Caco-2 (cell line): ENCODE measurements around the gene PXN. TPM values are rescaled to one million over a fixed set of nuclear protein-coding genes. Genes with fewer than 3 reads are reported as not detected.

Experiments
- BruUV-seq: library from RNA; stranded (reverse); fragments of 400-500 nt; replicated peaks from 2 replicates; lab custom pipeline; 2021; lab: Mats Ljungman, UMichigan
- CTCF ChIA-PET: fragments of 300-600 bp; sonication (Branson Sonifier 250); formaldehyde crosslinking; loops from one replicate; lab custom pipeline; 2022; ENCODE audit warnings: antibody characterized with exemption; lab: Charles Lee
- POLR2A ChIA-PET: fragments of 300-600 bp; sonication (Branson Sonifier 250); formaldehyde crosslinking; loops from one replicate; lab custom pipeline; 2022; ENCODE audit warnings: antibody characterized with exemption; lab: Charles Lee
- DNase-seq, 2 experiments: peaks; one replicate each; pipeline versions ENCODE4 v3.0.0 to v3.0.0-alpha.2; 2020 to 2022
- H3K27me3 ChIP-seq: replicated peaks from 2 replicates; pipeline ENCODE4 v1.6.0; 2011; ENCODE audit warnings: low read length; ENCODE audit not compliant: control insufficient read depth, insufficient read depth
- H3K36me3 ChIP-seq: 2 replicates; pipeline ENCODE4 v1.5.1; 2011; ENCODE audit warnings: low read length; ENCODE audit not compliant: control insufficient read depth, insufficient read depth
- H3K4me1 ChIP-seq: fragments of 250-450 bp; sonication (Bioruptor Pico); 2 replicates; pipeline ENCODE4 v1.5.1; 2020; ENCODE audit warnings: mild to moderate bottlenecking
- H3K4me3 ChIP-seq: 2 replicates; pipeline ENCODE4 v1.5.1; 2011; ENCODE audit warnings: low read depth, mild to moderate bottlenecking, control low read depth, low read length
- H3K9me3 ChIP-seq: fragments of 250-450 bp; sonication (Bioruptor Pico); 2 replicates; pipeline ENCODE4 v1.5.1; 2020; ENCODE audit warnings: mild to moderate bottlenecking, moderate library complexity
- H3K27ac Mint-ChIP-seq: one replicate; pipeline ENCODE4 v1.8.0; 2022; ENCODE audit warnings: mixed read lengths; ENCODE audit not compliant: unreplicated experiment
- H3K27me3 Mint-ChIP-seq: one replicate; pipeline ENCODE4 v1.8.0; 2022; ENCODE audit warnings: mixed read lengths; ENCODE audit not compliant: insufficient read depth, unreplicated experiment
- H3K36me3 Mint-ChIP-seq: one replicate; pipeline ENCODE4 v1.8.0; 2022; ENCODE audit warnings: mild to moderate bottlenecking, mixed read lengths; ENCODE audit not compliant: insufficient read depth, unreplicated experiment
- H3K4me1 Mint-ChIP-seq: one replicate; pipeline ENCODE4 v1.8.0; 2022; ENCODE audit warnings: low read depth, mixed read lengths; ENCODE audit not compliant: unreplicated experiment
- H3K4me3 Mint-ChIP-seq: one replicate; pipeline ENCODE4 v1.8.0; 2022; ENCODE audit warnings: mild to moderate bottlenecking, moderate library complexity, mixed read lengths; ENCODE audit not compliant: unreplicated experiment
- H3K9me3 Mint-ChIP-seq: one replicate; pipeline ENCODE4 v1.8.0; 2022; ENCODE audit warnings: mixed read lengths; ENCODE audit not compliant: unreplicated experiment
- intact Hi-C: fragments of 100-400 bp; cut with micrococcal nuclease; formaldehyde crosslinking; loops from one replicate; pipeline ENCODE4 v1.10.0; 2022; ENCODE audit not compliant: unreplicated experiment
- total RNA-seq: library from RNA; stranded (reverse); gene quantifications from 2 replicates; pipeline ENCODE4 v1.2.3, GENCODE V29; 2022
- TF ChIP-seq, protein P1 (sequence below), 2 experiments: fragments of 200-600 bp in 1 of 2; IDR thresholded peaks; 1 replicate in 1 of 2; 2 replicates in 1 of 2; pipeline versions ENCODE4 v1.5.1 to v1.8.0; 2011 to 2022; ENCODE audit warnings: antibody characterized with exemption in 1 of 2, control low read depth in 1 of 2, inconsistent platforms in 1 of 2, low read depth in 1 of 2, low read length in 1 of 2, mild to moderate bottlenecking in 1 of 2, moderate library complexity in 1 of 2; ENCODE audit not compliant: insufficient read depth in 1 of 2, severe bottlenecking in 1 of 2, unreplicated experiment in 1 of 2

The PXN gene
- total RNA-seq, 1 experiment from 2014 or later, result 150 TPM

DNA sequence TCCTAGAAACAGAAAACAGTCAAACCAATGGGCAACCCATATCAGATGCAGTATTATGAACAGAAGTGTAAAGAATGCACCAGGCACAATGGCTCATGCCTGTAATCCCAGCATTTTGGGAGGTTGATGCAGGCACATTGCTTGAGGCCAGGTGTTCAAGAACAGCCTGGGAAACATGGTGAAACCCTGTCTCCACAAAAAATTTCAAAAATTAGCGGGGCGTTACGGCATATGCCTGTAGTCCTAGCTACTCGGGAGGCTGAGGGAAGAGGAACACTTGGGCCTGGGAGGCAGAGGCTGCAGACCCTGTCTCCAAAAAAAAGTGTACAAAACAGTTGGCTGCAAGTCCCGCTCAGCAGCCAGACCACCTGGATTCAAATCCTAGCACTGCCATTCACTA lies 4.9 kb downstream of the PXN start:
- H3K4me3 Mint-ChIP-seq, result no peak overlapping the region
- peaks cover 36% of the 10 kb centered on the region for H3K36me3 Mint-ChIP-seq
- TF ChIP-seq, protein P1, sequence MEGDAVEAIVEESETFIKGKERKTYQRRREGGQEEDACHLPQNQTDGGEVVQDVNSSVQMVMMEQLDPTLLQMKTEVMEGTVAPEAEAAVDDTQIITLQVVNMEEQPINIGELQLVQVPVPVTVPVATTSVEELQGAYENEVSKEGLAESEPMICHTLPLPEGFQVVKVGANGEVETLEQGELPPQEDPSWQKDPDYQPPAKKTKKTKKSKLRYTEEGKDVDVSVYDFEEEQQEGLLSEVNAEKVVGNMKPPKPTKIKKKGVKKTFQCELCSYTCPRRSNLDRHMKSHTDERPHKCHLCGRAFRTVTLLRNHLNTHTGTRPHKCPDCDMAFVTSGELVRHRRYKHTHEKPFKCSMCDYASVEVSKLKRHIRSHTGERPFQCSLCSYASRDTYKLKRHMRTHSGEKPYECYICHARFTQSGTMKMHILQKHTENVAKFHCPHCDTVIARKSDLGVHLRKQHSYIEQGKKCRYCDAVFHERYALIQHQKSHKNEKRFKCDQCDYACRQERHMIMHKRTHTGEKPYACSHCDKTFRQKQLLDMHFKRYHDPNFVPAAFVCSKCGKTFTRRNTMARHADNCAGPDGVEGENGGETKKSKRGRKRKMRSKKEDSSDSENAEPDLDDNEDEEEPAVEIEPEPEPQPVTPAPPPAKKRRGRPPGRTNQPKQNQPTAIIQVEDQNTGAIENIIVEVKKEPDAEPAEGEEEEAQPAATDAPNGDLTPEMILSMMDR (IDR thresholded peaks at IDR 0.05; ENCODE audit: insufficient read depth in 1 of 2, low read depth in 1 of 2, low read length in 1 of 2, severe bottlenecking in 1 of 2, unreplicated experiment in 1 of 2), result no peak
- no peaks in the 10 kb centered on the region for H3K9me3 Mint-ChIP-seq
- no peaks in the 10 kb centered on the region for H3K27me3 Mint-ChIP-seq
- H3K36me3 ChIP-seq, result no peaks in the 10 kb centered on the region; the same call in 1 of the 2 replicates
- H3K27ac Mint-ChIP-seq, result no peak overlapping the region
- intact Hi-C loops, result no loop called here
- ChIA-PET CTCF (no interaction called here), POLR2A (interaction anchor here (0.6 kb wide), 1 partner anchor 32 kb away, joined by 4 read pairs; no protein-coding TSS in a partner anchor)
- H3K4me1 ChIP-seq, result peaks cover 46% of the 10 kb centered on the region
- no peaks in the 10 kb centered on the region for H3K27me3 ChIP-seq
- no peaks in the 10 kb centered on the region for H3K9me3 ChIP-seq
- no TSS peak for BruUV-seq
- no peak for DNase-seq
- H3K4me3 ChIP-seq, result no peak overlapping the region
- H3K4me1 Mint-ChIP-seq, result peaks cover 28% of the 10 kb centered on the region

DNA sequence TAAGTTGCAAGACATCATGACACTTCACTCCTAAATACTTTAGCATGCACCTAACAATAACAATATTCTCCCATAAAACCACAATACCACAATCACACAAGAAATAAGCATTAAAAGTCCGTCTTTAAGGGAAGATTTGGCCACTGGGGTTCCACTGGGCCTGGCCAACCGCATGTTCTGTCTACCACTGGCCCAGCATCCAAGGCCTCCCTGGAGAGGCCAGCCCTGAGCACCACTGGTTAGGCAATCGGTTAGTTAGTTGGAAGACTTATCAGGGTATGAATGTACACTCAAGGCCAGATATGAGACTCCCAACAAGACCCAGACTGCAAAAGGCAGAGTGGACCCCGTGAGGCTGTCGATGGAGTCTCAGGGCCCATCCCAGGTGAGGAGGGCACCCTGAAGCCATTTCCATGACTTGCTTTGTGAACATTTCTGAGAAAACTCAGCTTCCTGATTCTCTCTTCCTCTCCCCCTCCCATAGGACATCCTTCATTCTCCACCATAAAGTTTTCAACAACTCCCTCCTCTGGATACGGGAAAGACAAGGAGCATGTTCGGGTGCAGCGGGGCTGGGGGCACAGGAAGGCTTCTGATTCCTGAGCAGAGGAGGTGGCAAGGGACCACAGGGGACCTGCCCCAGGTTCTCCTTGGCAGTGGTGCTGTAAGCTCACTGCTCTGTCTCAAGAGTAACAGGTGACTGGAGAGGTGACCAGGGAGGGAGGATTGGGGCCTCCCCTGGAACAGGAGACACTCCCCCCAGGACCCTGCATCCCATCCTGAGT lies 5.9 kb downstream of the PXN start:
- H3K36me3 ChIP-seq, result no peaks in the 10 kb centered on the region; the same call in 1 of the 2 replicates
- H3K27ac Mint-ChIP-seq, result no peak overlapping the region
- no peak for DNase-seq
- no peaks in the 10 kb centered on the region for H3K27me3 ChIP-seq
- H3K4me3 ChIP-seq, result no peak overlapping the region
- intact Hi-C loops, result no loop called here
- peaks cover 43% of the 10 kb centered on the region for H3K36me3 Mint-ChIP-seq
- TF ChIP-seq, protein P1 (IDR thresholded peaks at IDR 0.05; ENCODE audit: insufficient read depth in 1 of 2, low read depth in 1 of 2, low read length in 1 of 2, severe bottlenecking in 1 of 2, unreplicated experiment in 1 of 2), result no peak
- ChIA-PET CTCF (interaction anchor here (2.9 kb wide), 1 partner anchor 31 kb away, joined by 20 read pairs; no protein-coding TSS in a partner anchor), POLR2A (no interaction called here)
- no peak overlapping the region for H3K4me3 Mint-ChIP-seq
- H3K4me1 ChIP-seq, result peaks cover 46% of the 10 kb centered on the region
- H3K4me1 Mint-ChIP-seq, result peaks cover 30% of the 10 kb centered on the region
- no peaks in the 10 kb centered on the region for H3K27me3 Mint-ChIP-seq
- H3K9me3 ChIP-seq, result no peaks in the 10 kb centered on the region
- BruUV-seq, result no TSS peak
- no peaks in the 10 kb centered on the region for H3K9me3 Mint-ChIP-seq

DNA sequence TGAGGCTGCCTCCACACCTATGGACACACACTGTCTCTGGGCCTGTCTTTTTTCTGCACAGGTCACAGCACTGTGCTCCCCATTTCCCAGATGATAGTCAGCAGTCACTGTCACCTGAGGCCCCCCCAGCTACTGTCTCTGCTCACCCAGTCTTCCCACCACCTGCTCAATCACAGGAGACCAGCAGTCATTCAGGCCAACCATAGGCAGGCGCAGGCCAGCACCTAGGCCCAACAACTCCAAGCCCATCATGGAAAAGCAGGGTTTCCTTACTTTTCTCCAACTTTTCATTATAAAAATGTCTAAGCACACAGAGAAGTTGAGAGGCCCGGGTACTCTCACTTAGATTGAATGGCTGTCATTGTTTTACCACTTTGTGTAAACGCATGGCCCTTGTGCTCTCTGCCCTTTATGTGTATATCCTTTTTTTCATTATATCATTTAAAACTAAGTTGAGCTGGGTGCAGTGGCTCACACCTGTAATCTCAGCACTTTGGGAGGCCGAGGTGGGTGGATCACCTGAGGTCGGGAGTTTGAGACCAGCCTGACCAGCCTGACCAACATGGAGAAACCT lies 7.1 kb downstream of the PXN start:
- TF ChIP-seq, protein P1 (IDR thresholded peaks at IDR 0.05; ENCODE audit: insufficient read depth in 1 of 2, low read depth in 1 of 2, low read length in 1 of 2, severe bottlenecking in 1 of 2, unreplicated experiment in 1 of 2), result no peak
- DNase-seq, result no peak
- Mint-ChIP-seq H3K27ac (peak overlapping the region; percentile 79), H3K4me1 (peaks cover 27% of the 10 kb centered on the region), H3K36me3 (peaks cover 42% of the 10 kb centered on the region), H3K9me3 (no peaks in the 10 kb centered on the region), H3K4me3 (no peak overlapping the region), H3K27me3 (no peaks in the 10 kb centered on the region)
- intact Hi-C loops, result no loop called here
- CTCF ChIA-PET, result interaction anchor here (2.9 kb wide), 1 partner anchor 30 kb away, joined by 20 read pairs; no protein-coding TSS in a partner anchor
- BruUV-seq, result no TSS peak
- H3K4me1 ChIP-seq, result peaks cover 38% of the 10 kb centered on the region
- H3K27me3 ChIP-seq, result no peaks in the 10 kb centered on the region
- no peaks in the 10 kb centered on the region; the same call in 1 of the 2 replicates for H3K36me3 ChIP-seq
- H3K9me3 ChIP-seq, result no peaks in the 10 kb centered on the region
- POLR2A ChIA-PET, result interaction anchor here (0.6 to 1.0 kb wide), 2 partner anchors 34 to 770 kb away, joined by 3 to 12 read pairs; no protein-coding TSS in a partner anchor
- no peak overlapping the region for H3K4me3 ChIP-seq
